Keratinocyte (primary cell): ENCODE data around the gene GCKR. TPM values are rescaled to one million over a fixed set of nuclear protein-coding genes. Genes with fewer than 3 reads are reported as not detected.

Experiments used
- DNase-seq: peaks from one replicate; pipeline ENCODE4 v3.0.0-alpha.2; 2011; ENCODE audit warnings: low read depth, missing footprints, low spot score
- FAIRE-seq: peaks from 2 replicates; lab custom pipeline; 2011; peaks lifted over from hg19 to GRCh38; lab: Jason Lieb, UNC
- H2AFZ ChIP-seq: 2 replicates; pipeline ENCODE4 v1.6.0; 2012; ENCODE audit warnings: low read length, control low read depth, inconsistent platforms; ENCODE audit not compliant: control insufficient read depth
- H3K27ac ChIP-seq: 2 replicates; pipeline ENCODE4 v1.5.1; 2011; ENCODE audit warnings: low read length; ENCODE audit not compliant: control insufficient read depth, insufficient read depth
- H3K27me3 ChIP-seq: 3 replicates; pipeline ENCODE4 v1.6.0; 2011; ENCODE audit warnings: low read length; ENCODE audit not compliant: control insufficient read depth, insufficient read depth; ENCODE audit errors: extremely low read depth
- H3K36me3 ChIP-seq, 2 experiments: 2 replicates in 1 of 2; 3 replicates in 1 of 2; pipeline ENCODE4 v1.5.1; 2011; ENCODE audit warnings: low read length in 2 of 2, mild to moderate bottlenecking in 1 of 2; ENCODE audit not compliant: control insufficient read depth in 2 of 2, insufficient read depth in 2 of 2; ENCODE audit errors: extremely low read depth in 1 of 2
- H3K4me1 ChIP-seq: 3 replicates; pipeline ENCODE4 v1.5.1; 2011; ENCODE audit warnings: low read length; ENCODE audit not compliant: control insufficient read depth, insufficient read depth; ENCODE audit errors: extremely low read depth
- H3K4me2 ChIP-seq: 3 replicates; pipeline ENCODE4 v1.6.0; 2011; ENCODE audit warnings: low read depth, low read length; ENCODE audit not compliant: control insufficient read depth, insufficient read depth; ENCODE audit errors: extremely low read depth
- H3K4me3 ChIP-seq, 3 experiments: fragments of 200-600 bp in 1 of 3; sonication (generic) in 1 of 3; 2 replicates in 2 of 3; 3 replicates in 1 of 3; pipeline ENCODE4 v1.5.1; 2011 to 2016; ENCODE audit warnings: low read length in 3 of 3, mild to moderate bottlenecking in 3 of 3, control low read depth in 2 of 3, inconsistent platforms in 1 of 3, low read depth in 1 of 3, mixed read lengths in 1 of 3, mixed run types in 1 of 3, moderate library complexity in 1 of 3; ENCODE audit not compliant: control insufficient read depth in 2 of 3, insufficient read depth in 2 of 3; ENCODE audit errors: extremely low read depth in 1 of 3
- H3K79me2 ChIP-seq: 2 replicates; pipeline ENCODE4 v1.6.0; 2012; ENCODE audit warnings: low read length; ENCODE audit not compliant: control insufficient read depth, insufficient read depth
- H3K9ac ChIP-seq: 3 replicates; pipeline ENCODE4 v1.6.0; 2011; ENCODE audit warnings: low read length; ENCODE audit not compliant: control insufficient read depth, insufficient read depth; ENCODE audit errors: extremely low read depth
- H3K9me1 ChIP-seq: 3 replicates; pipeline ENCODE4 v1.6.0; 2011; ENCODE audit warnings: low read length; ENCODE audit not compliant: control insufficient read depth, insufficient read depth; ENCODE audit errors: extremely low read depth
- H3K9me3 ChIP-seq: 2 replicates; pipeline ENCODE4 v1.5.1; 2012; ENCODE audit warnings: low read depth, low read length; ENCODE audit not compliant: control insufficient read depth
- H4K20me1 ChIP-seq: 3 replicates; pipeline ENCODE4 v1.6.0; 2011; ENCODE audit warnings: low read length; ENCODE audit not compliant: control insufficient read depth, insufficient read depth; ENCODE audit errors: extremely low read depth
- EZH2 ChIP-seq: IDR thresholded peaks from one replicate; pipeline ENCODE4 v1.6.1; 2012; ENCODE audit warnings: inconsistent platforms, mild to moderate bottlenecking, low read length, moderate library complexity
- dilution Hi-C: fragments of 300-500 bp; cut with MboI; formaldehyde crosslinking; loops from one replicate; pipeline ENCODE4 v1.7.0; 2020; ENCODE audit warnings: low sequenced_read_pairs; ENCODE audit not compliant: extremely low pct_ligation_motif_present
- polyA plus RNA-seq, 5 experiments: library from polyadenylated mRNA; depleted of rRNA in 3 of 5; stranded (reverse) in 3 of 5; stranded (forward) in 1 of 5; unstranded in 1 of 5; fragments of >200 nt; gene quantifications; 1 replicate in 1 of 5; 2 replicates in 3 of 5; 3 replicates in 1 of 5; pipeline versions ENCODE4 v1.2.1 to v1.2.3, GENCODE V29; 2011 to 2012; ENCODE audit warnings: missing spikeins in 2 of 5, low read depth in 1 of 5, low replicate concordance in 1 of 5
- TF ChIP-seq, protein P1 (sequence below), 3 experiments: IDR thresholded peaks in 1 of 3; conservative IDR thresholded peaks in 1 of 3; optimal IDR thresholded peaks in 1 of 3; 2 replicates in 2 of 3; 3 replicates in 1 of 3; pipeline versions ENCODE3 to v1.5.1; 2011; ENCODE audit warnings: low read length in 3 of 3, mild to moderate bottlenecking in 3 of 3, moderate library complexity in 2 of 3, control low read depth in 1 of 3, inconsistent platforms in 1 of 3; ENCODE audit not compliant: insufficient read depth in 2 of 3; ENCODE audit errors: extremely low read depth in 1 of 3

GCKR gene
- polyA plus RNA-seq, 1 donor (not counting 4 experiments of a cell fraction or from before 2014, with no cell fraction given), result 0.18 TPM

DNA sequence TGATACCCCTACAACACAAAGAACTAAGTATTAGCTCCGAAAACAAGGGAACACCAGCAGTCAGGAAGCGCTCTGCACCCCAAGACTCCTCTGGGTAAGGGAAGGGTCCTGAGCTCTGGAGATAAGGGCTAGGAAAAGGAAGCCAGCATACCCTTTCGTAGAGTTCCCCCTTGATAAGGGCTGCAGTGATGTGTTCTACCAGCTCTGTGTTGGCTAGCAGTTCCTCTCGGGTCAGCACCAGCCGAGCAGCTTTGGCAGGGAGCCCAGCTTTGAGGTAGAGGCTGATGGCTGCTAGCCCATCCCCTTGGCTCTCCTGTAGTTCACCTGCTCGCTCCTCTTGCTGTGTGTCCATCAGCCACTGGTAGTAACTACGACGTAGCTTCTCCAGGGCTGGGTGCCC is 35.5 kb upstream of the GCKR start:
- no peaks in the 10 kb centered on the region for H3K27me3 ChIP-seq
- dilution Hi-C loops, result no loop called here
- FAIRE-seq (no peak), DNase-seq (no peak)
- no peaks in the 10 kb centered on the region for H4K20me1 ChIP-seq
- H3K27ac ChIP-seq, result no peak overlapping the region
- no peaks in the 10 kb centered on the region for H3K4me1 ChIP-seq
- no peak overlapping the region for H2AFZ ChIP-seq
- no peak overlapping the region for H3K4me3 ChIP-seq
- no peaks in the 10 kb centered on the region for H3K9me3 ChIP-seq
- H3K36me3 ChIP-seq, result peaks cover 4 to 14% of the 10 kb centered on the region in 2 experiments
- no peaks in the 10 kb centered on the region for H3K79me2 ChIP-seq
- no peaks in the 10 kb centered on the region for H3K9me1 ChIP-seq
- no peak overlapping the region for H3K4me2 ChIP-seq
- no peak for TF ChIP-seq EZH2
- TF ChIP-seq, protein P1, sequence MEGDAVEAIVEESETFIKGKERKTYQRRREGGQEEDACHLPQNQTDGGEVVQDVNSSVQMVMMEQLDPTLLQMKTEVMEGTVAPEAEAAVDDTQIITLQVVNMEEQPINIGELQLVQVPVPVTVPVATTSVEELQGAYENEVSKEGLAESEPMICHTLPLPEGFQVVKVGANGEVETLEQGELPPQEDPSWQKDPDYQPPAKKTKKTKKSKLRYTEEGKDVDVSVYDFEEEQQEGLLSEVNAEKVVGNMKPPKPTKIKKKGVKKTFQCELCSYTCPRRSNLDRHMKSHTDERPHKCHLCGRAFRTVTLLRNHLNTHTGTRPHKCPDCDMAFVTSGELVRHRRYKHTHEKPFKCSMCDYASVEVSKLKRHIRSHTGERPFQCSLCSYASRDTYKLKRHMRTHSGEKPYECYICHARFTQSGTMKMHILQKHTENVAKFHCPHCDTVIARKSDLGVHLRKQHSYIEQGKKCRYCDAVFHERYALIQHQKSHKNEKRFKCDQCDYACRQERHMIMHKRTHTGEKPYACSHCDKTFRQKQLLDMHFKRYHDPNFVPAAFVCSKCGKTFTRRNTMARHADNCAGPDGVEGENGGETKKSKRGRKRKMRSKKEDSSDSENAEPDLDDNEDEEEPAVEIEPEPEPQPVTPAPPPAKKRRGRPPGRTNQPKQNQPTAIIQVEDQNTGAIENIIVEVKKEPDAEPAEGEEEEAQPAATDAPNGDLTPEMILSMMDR (optimal IDR thresholded peaks at IDR 0.05 in 1 of 3, IDR thresholded peaks at IDR 0.05 in 1 of 3, conservative IDR thresholded peaks at IDR 0.05 in 1 of 3; ENCODE audit: extremely low read depth in 1 of 3, insufficient read depth in 2 of 3, low read length in 3 of 3), result no peak
- H3K9ac ChIP-seq, result no peak overlapping the region

DNA sequence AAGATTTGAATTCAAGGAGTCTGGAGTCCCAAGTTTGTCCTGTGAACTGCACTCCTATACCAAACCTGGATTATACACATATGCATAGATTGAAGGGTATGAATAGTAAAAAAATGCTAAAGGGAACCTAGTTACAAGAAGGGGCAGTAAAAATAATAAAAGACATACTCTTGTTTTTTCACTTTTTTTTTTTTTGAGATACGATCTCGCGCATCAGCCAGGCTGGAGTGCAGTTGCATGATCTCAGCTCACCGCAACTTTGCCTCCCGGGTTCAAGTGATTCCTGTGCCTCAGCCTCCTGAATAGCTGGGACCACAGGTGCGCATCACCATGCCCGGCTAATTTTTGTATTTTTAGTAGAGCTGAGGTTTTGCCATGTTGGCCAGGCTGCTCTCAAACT is 32.2 kb upstream of the GCKR start:
- Histone ChIP-seq H3K4me2 (no peak overlapping the region), H3K9me1 (no peaks in the 10 kb centered on the region), H4K20me1 (no peaks in the 10 kb centered on the region), H3K9me3 (no peaks in the 10 kb centered on the region), H3K27ac (no peak overlapping the region), H3K79me2 (no peaks in the 10 kb centered on the region), H3K4me3 (no peak overlapping the region), H2AFZ (no peak overlapping the region), H3K36me3 (no peaks in the 10 kb centered on the region), H3K27me3 (no peaks in the 10 kb centered on the region), H3K9ac (no peak overlapping the region), H3K4me1 (no peaks in the 10 kb centered on the region)
- DNase-seq (no peak), FAIRE-seq (no peak)
- TF ChIP-seq, protein P1 (optimal IDR thresholded peaks at IDR 0.05 in 1 of 3, IDR thresholded peaks at IDR 0.05 in 1 of 3, conservative IDR thresholded peaks at IDR 0.05 in 1 of 3; ENCODE audit: extremely low read depth in 1 of 3, insufficient read depth in 2 of 3, low read length in 3 of 3), result no peak
- no peak for TF ChIP-seq EZH2
- dilution Hi-C loops, result no loop called here
